Spleen (tissue), 11 donors: ENCODE results near the gene PPP1R9B. TPM values are rescaled to one million over a fixed set of nuclear protein-coding genes. Genes with fewer than 3 reads are reported as not detected.
A peak's percentile ranks its signal among the peaks of the same experiment; 100 is the strongest.

Source experiments
- DNase-seq: peaks from one replicate; pipeline ENCODE4 v3.0.0-alpha.2; 2020
- H3K27ac ChIP-seq, 8 donors: fragments of 200-600 bp; sonication (generic) in 7 of 8; 1 replicate in 4 of 8; 2 replicates in 4 of 8; pipeline versions ENCODE4 v1.5.0 to v1.8.0; 2016 to 2021; ENCODE audit warnings: inconsistent platforms in 4 of 8, mild to moderate bottlenecking in 4 of 8, moderate library complexity in 1 of 8
- H3K27me3 ChIP-seq, 7 donors: fragments of 200-600 bp; sonication (generic) in 6 of 7; replicated peaks in 1 of 7; 1 replicate in 4 of 7; 2 replicates in 3 of 7; pipeline versions ENCODE4 v1.5.0 to v1.8.0; 2016 to 2021; ENCODE audit warnings: inconsistent platforms in 3 of 7, mild to moderate bottlenecking in 1 of 7
- H3K36me3 ChIP-seq, 6 donors: fragments of 200-600 bp; sonication (generic) in 5 of 6; 1 replicate in 4 of 6; 2 replicates in 2 of 6; pipeline versions ENCODE4 v1.5.0 to v1.8.0; 2016 to 2021; ENCODE audit warnings: inconsistent platforms in 2 of 6
- H3K4me1 ChIP-seq, 6 donors: fragments of 200-600 bp; sonication (generic) in 5 of 6; 1 replicate in 3 of 6; 2 replicates in 3 of 6; pipeline versions ENCODE4 v1.5.0 to v1.8.0; 2016 to 2021; ENCODE audit warnings: inconsistent platforms in 3 of 6
- H3K4me3 ChIP-seq, 8 donors: fragments of 200-600 bp; sonication (generic) in 7 of 8; 1 replicate in 4 of 8; 2 replicates in 4 of 8; pipeline versions ENCODE4 v1.5.0 to v1.8.0; 2016 to 2021; ENCODE audit warnings: inconsistent platforms in 4 of 8, mild to moderate bottlenecking in 4 of 8, moderate library complexity in 2 of 8
- H3K9me3 ChIP-seq, 8 donors: fragments of 200-600 bp; sonication (generic) in 7 of 8; 1 replicate in 4 of 8; 2 replicates in 4 of 8; pipeline versions ENCODE4 v1.5.0 to v1.8.0; 2016 to 2021; ENCODE audit warnings: inconsistent platforms in 4 of 8
- CTCF ChIP-seq, 11 experiments: fragments of 200-600 bp in 7 of 11; fragments of 450-650 bp in 4 of 11; sonication (generic) in 4 of 11; IDR thresholded peaks in 8 of 11; conservative IDR thresholded peaks in 3 of 11; 1 replicate in 7 of 11; 2 replicates in 4 of 11; pipeline versions ENCODE4 v1.4.0 to v1.8.0; 2016 to 2021; ENCODE audit warnings: antibody characterized with exemption in 11 of 11, inconsistent platforms in 4 of 11, mild to moderate bottlenecking in 1 of 11
- POLR2A ChIP-seq, 3 donors: fragments of 450-650 bp; IDR thresholded peaks; one replicate each; pipeline ENCODE4 v1.5.1; 2017; ENCODE audit warnings: antibody characterized with exemption in 3 of 3, mild to moderate bottlenecking in 1 of 3
- POLR2AphosphoS5 ChIP-seq, 3 donors: sonication (generic); formaldehyde crosslinking; IDR thresholded peaks; one replicate each; pipeline ENCODE4 v1.5.1; 2017; ENCODE audit warnings: antibody characterized with exemption in 3 of 3
- WGBS, 5 donors: extraction: QIAGEN DNeasy Blood & Tissue Kit in 3 of 5; methylation state at CpG; one replicate each; pipeline versions ENCODE4 v1.1.5 to v1.1.7; 2013 to 2018; 5-methylcytosine and 5-hydroxymethylcytosine counted together
- intact Hi-C: fragments of 100-400 bp; cut with DNase I; formaldehyde crosslinking; loops from one replicate; pipeline ENCODE4 v1.15.0; 2023; ENCODE audit warnings: low total_unique reads
- polyA plus RNA-seq, 3 donors: library from polyadenylated mRNA; stranded (reverse); fragments of 200-250 nt; gene quantifications; one replicate each; pipeline ENCODE4 v1.2.1, GENCODE V29; 2013
- total RNA-seq, 7 donors: library from RNA; depleted of rRNA in 3 of 7; stranded (reverse); fragments of >200 nt in 3 of 7; fragmentation: NEBNext Ultra II Directional in 4 of 7; extraction: Animal tissue kit (Norgen Biotek cat#: 25700) in 4 of 7; gene quantifications; one replicate each; pipeline versions ENCODE4 v1.1.0 to v1.2.1, GENCODE V29; 2016 to 2021
- donor health status: healthy with polysubstance abuse.
- donor health status: DM: no; HTN: no; CAD: no; lungs with moderate emphysema.
- donor health status: DM: no; HTN: no; CAD: no.
- donor health status: Bipolar disorder and iron deficiency.
- donor health status: healthy.
- donor health status: DM: no; HTN: no; CAD: no.
- donor health status: DM: yes; HTN: yes; CAD: no.

The PPP1R9B gene
- total and polyA plus RNA-seq, 10 donors: 30.0 to 136 (median 86.2) TPM

DNA sequence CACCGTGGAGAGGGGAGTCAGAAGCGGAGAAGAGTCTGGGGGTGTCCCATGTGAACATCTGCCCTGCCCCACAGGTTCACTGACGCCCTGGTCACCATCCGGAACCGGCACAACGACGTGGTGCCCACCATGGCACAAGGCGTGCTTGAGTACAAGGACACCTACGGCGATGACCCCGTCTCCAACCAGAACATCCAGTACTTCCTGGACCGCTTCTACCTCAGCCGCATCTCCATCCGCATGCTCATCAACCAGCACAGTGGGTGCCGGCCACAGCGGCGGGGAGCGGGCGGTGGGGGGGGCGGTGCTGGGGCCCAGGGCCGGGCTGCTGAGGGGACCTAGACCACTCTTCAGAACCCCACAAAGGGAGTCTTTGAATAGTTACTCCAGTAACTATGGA, 44.7 kb downstream of the PPP1R9B start:
- H3K36me3 ChIP-seq: peaks cover 0 to 96% (median 51%) of the 10 kb centered on the region in 6 donors

DNA sequence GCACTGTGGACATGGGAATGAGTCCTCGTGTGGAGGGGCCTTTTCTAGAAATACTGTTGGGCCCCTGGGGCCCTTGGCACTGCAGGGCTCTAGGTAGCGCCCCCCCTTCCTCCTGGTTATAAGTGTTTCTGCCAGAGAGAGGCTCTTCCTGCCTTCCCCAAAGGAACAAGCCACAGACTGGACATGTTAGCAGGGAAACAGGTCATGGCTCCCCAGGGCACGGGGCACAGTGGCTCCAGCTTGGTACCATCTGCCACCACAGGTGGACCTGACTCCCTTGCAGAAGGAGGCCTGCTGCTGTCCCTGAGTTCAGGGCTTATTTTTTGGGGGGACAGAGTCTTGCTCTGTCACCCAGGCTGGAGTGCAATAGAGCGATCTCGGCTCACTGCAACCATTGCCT, 46.5 kb downstream of the PPP1R9B start:
- Histone ChIP-seq H3K36me3 (peaks cover 0 to 96% (median 47%) of the 10 kb centered on the region in 6 donors), H3K4me3 (no peak overlapping the region), H3K27me3 (no peaks in the 10 kb centered on the region), H3K4me1 (peaks cover 0 to 42% (median 18%) of the 10 kb centered on the region in 6 donors), H3K9me3 (no peaks in the 10 kb centered on the region), H3K27ac (no peak overlapping the region)
- intact Hi-C loops: no loop called here
- WGBS, 5 donors: 85 to 96% (median 92%) methylated on average over 4 to 5 of the region's 5 CpGs
- no peak for TF ChIP-seq POLR2A (IDR thresholded peaks at IDR 0.05)
- TF ChIP-seq CTCF (IDR thresholded peaks at IDR 0.05 in 8 of 11, conservative IDR thresholded peaks at IDR 0.05 in 3 of 11): no peak
- no peak for TF ChIP-seq POLR2AphosphoS5 (IDR thresholded peaks at IDR 0.05)
- no peak for DNase-seq

More for the DNA sequence above, 44.7 kb downstream of the PPP1R9B start:
- TF ChIP-seq CTCF (IDR thresholded peaks at IDR 0.05 in 8 of 11, conservative IDR thresholded peaks at IDR 0.05 in 3 of 11) (no peak), POLR2AphosphoS5 (IDR thresholded peaks at IDR 0.05) (no peak), POLR2A (IDR thresholded peaks at IDR 0.05) (no peak)
- Histone ChIP-seq H3K27me3 (no peaks in the 10 kb centered on the region), H3K27ac (no peak overlapping the region), H3K9me3 (no peaks in the 10 kb centered on the region), H3K4me1 (peaks cover 0 to 32% (median 13%) of the 10 kb centered on the region in 6 donors), H3K4me3 (no peak overlapping the region)
- no peak for DNase-seq
- intact Hi-C loops: no loop called here
- WGBS, 5 donors: 92 to 95% (median 95%) methylated on average over 21 of the region's 21 CpGs

DNA sequence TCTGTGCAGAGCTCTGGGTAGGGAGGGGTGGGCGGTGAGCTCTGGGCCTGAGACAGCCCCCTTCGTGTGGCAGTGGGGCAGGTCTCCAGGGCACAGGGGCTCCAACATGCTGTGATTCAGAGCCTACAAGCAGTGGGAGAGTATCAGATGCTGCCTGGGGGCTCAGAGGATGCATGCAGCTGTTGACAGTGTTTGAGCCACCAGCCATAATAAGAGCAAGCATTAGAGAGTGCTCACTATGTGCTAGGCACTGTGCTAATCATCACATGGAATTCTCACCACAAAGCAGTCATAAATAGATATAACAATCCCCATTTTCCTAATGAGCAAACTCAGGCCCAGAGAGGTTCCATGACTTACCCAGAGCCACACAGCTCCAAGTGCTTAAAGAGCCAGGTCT, 47.2 kb downstream of the PPP1R9B start:
- Histone ChIP-seq H3K4me1 (peaks cover 0 to 45% (median 19%) of the 10 kb centered on the region in 6 donors), H3K36me3 (peaks cover 0 to 96% (median 47%) of the 10 kb centered on the region in 6 donors), H3K27me3 (no peaks in the 10 kb centered on the region), H3K9me3 (no peaks in the 10 kb centered on the region), H3K27ac (peak overlapping the region in 1 of 8 donors; percentile 48), H3K4me3 (no peak overlapping the region)
- intact Hi-C loops: no loop called here
- DNase-seq: no peak
- WGBS, 5 donors: 75 to 87% (median 79%) methylated on average over 2 of the region's 2 CpGs
- no peak for TF ChIP-seq POLR2A (IDR thresholded peaks at IDR 0.05)
- no peak for TF ChIP-seq CTCF (IDR thresholded peaks at IDR 0.05 in 8 of 11, conservative IDR thresholded peaks at IDR 0.05 in 3 of 11)
- TF ChIP-seq POLR2AphosphoS5 (IDR thresholded peaks at IDR 0.05): no peak

DNA sequence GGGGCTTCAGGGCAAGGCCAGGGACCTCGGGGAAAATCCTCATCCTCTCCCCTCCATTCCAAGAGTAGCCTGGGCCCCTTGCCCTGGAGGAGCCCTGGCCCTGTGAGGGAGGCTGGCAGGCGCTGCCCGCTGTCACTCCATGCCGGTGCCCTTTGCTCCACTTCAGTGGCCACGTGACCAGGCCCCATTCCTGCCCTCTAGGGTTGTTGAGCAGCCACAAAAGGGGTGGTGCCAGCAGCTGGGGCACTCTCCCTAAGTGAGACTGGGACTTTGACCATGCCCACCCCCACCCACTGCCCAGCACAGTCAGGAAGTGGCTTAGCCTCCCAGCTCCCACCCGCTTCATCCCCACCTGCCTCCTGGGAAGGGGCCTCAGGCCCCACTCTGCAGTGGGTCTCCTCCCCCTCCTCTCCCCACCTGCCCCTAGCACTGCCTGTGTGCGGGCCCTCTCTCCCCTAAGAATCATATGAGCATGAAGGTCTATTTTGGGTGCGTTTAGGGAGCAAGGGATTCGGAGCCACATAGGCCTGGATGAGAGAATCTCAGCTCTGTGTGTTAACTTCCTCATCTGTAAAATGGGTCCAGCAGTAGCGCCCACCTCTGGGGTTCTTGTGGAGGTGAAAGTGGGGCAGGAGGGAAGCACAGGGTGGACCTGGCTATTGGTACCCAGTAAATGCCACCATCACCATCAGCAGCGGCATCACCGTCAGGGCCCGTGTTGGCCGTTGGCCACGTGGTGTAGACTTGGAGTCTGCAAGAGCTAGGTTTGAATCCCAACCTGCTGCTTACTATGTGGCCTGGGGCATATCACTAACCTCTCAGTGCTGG, 48.1 kb downstream of the PPP1R9B start:
- Histone ChIP-seq H3K4me3 (no peak overlapping the region), H3K36me3 (peaks cover 0 to 96% (median 43%) of the 10 kb centered on the region in 6 donors), H3K27ac (peak overlapping the region in 5 of 8 donors; percentile 32 to 56 (median 51)), H3K27me3 (no peaks in the 10 kb centered on the region), H3K4me1 (peaks cover 0 to 47% (median 19%) of the 10 kb centered on the region in 6 donors), H3K9me3 (no peaks in the 10 kb centered on the region)
- DNase-seq: no peak
- intact Hi-C loops: no loop called here
- TF ChIP-seq POLR2AphosphoS5 (IDR thresholded peaks at IDR 0.05) (no peak), CTCF (IDR thresholded peaks at IDR 0.05 in 8 of 11, conservative IDR thresholded peaks at IDR 0.05 in 3 of 11) (no peak), POLR2A (IDR thresholded peaks at IDR 0.05) (no peak)
- WGBS, 5 donors: 73 to 91% (median 88%) methylated on average over 15 of the region's 15 CpGs
